Progenitor cell of endocrine pancreas (in vitro differentiated cells): ENCODE measurements around the gene TMEM52. TPM values are rescaled to one million over a fixed set of nuclear protein-coding genes. Genes with fewer than 3 reads are reported as not detected.
A peak's percentile ranks its signal among the peaks of the same experiment; 100 is the strongest.

ENCODE experiments used
- DNase-seq: peaks from one replicate; pipeline ENCODE4 v3.0.0; 2021; ENCODE audit warnings: low spot score; ENCODE audit not compliant: unreplicated experiment
- H3K27ac Mint-ChIP-seq: 2 replicates; pipeline ENCODE4 v1.8.0; 2021; ENCODE audit warnings: mild to moderate bottlenecking, moderate library complexity, mixed read lengths
- H3K27me3 Mint-ChIP-seq: 2 replicates; pipeline ENCODE4 v1.8.0; 2021; ENCODE audit warnings: mixed read lengths
- H3K36me3 Mint-ChIP-seq: 2 replicates; pipeline ENCODE4 v1.8.0; 2022; ENCODE audit warnings: mixed read lengths; ENCODE audit not compliant: insufficient read depth
- H3K4me1 Mint-ChIP-seq: 2 replicates; pipeline ENCODE4 v1.8.0; 2021; ENCODE audit warnings: low read depth, mixed read lengths
- H3K4me3 Mint-ChIP-seq: 2 replicates; pipeline ENCODE4 v1.8.0; 2021; ENCODE audit warnings: low read depth, mild to moderate bottlenecking, moderate library complexity, mixed read lengths
- H3K9me3 Mint-ChIP-seq: 2 replicates; pipeline ENCODE4 v1.8.0; 2021; ENCODE audit warnings: low read depth, mixed read lengths
- total RNA-seq: library from RNA; stranded (reverse); gene quantifications from 2 replicates; pipeline ENCODE4 v1.2.1, GENCODE V29; 2021
- TF ChIP-seq, protein P1 (sequence below): fragments of 200-600 bp; sonication (generic); IDR thresholded peaks from one replicate; pipeline ENCODE4 v1.5.0; 2021; ENCODE audit warnings: antibody characterized with exemption, mild to moderate bottlenecking; ENCODE audit not compliant: unreplicated experiment

Gene TMEM52
- total RNA-seq, 1 donor from 2014 or later: 1.9 TPM

DNA sequence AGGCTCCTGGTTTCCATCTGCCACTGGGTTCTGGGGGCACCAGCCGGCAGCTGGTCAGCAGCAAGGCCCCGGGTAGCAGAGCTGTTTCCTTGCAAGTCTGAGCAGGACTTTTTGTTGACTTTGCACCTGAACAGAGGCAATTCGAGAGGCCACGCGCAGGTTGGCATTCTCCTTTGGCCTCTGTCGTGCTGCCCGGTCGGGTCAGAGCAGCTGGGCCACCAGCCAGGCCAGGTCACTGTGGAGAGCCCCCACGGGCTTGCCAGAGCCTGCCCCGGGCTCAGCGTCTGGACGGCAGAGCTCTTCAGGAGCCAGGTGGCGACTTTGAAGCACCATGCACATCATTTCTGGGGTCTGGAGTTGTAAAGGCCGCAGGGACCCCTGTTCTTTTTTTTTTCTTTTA, 28.4 kb upstream of the TMEM52 start:
- H3K27ac Mint-ChIP-seq: no peak overlapping the region
- peaks cover 14% of the 10 kb centered on the region for H3K27me3 Mint-ChIP-seq
- H3K4me1 Mint-ChIP-seq: peaks cover 2% of the 10 kb centered on the region
- H3K4me3 Mint-ChIP-seq: no peak overlapping the region
- TF ChIP-seq, protein P1, sequence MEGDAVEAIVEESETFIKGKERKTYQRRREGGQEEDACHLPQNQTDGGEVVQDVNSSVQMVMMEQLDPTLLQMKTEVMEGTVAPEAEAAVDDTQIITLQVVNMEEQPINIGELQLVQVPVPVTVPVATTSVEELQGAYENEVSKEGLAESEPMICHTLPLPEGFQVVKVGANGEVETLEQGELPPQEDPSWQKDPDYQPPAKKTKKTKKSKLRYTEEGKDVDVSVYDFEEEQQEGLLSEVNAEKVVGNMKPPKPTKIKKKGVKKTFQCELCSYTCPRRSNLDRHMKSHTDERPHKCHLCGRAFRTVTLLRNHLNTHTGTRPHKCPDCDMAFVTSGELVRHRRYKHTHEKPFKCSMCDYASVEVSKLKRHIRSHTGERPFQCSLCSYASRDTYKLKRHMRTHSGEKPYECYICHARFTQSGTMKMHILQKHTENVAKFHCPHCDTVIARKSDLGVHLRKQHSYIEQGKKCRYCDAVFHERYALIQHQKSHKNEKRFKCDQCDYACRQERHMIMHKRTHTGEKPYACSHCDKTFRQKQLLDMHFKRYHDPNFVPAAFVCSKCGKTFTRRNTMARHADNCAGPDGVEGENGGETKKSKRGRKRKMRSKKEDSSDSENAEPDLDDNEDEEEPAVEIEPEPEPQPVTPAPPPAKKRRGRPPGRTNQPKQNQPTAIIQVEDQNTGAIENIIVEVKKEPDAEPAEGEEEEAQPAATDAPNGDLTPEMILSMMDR: no peak
- no peaks in the 10 kb centered on the region for H3K36me3 Mint-ChIP-seq
- no peak for DNase-seq
- no peaks in the 10 kb centered on the region for H3K9me3 Mint-ChIP-seq

DNA sequence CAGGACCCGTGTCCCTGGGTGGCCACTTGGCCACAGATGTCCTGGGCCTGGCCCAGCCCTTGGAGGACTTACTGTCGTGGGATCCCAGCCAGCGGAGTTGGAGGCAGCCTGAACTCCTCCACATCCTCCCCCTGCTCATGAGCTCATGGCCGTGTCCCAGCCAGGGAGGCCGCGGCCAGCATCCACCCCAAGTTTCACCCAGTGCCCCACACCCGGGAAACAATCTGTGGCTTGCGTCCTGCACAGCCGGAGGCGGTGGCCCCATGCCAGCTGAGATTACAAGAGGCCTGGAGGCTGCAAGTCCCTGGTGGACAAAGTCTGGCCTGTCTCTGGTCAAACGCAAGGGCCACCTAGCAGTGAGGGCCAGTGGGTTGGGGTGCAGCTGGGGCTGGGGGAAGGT, 27.5 kb upstream of the TMEM52 start:
- H3K9me3 Mint-ChIP-seq: no peaks in the 10 kb centered on the region
- H3K4me1 Mint-ChIP-seq: peaks cover 2% of the 10 kb centered on the region
- TF ChIP-seq, protein P1: no peak
- no peak for DNase-seq
- H3K4me3 Mint-ChIP-seq: no peak overlapping the region
- H3K27me3 Mint-ChIP-seq: peaks cover 16% of the 10 kb centered on the region
- H3K36me3 Mint-ChIP-seq: no peaks in the 10 kb centered on the region
- H3K27ac Mint-ChIP-seq: no peak overlapping the region

DNA sequence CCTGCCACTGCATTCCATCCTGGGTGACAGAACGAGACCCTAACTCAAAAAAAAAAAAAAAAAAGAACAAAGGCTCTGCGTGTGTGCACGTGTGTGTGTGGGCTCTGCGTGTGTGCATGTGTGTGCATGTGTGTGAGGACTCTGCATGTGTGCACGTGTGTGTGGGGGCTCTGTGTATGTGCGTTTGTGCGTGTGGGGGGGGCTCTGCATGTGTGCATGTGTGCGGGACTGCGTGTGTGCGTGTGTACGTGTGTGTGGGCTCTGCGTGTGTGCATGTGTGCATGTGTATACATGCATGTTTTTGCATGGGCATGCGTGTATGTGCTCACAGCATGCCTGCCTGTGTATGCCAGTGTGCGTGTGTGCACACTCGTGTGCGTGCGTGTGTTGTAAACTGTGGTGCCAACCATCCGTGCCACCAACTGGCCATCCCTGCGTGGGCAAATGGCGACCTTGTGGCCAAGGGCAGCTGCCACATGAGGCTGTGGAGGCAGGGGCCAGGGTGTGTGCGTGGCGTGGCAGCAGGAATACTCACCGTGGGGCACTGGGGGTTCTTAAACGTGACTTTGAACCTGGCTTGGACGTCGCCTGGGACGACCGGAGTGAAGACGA, 26.8 kb upstream of the TMEM52 start:
- no peaks in the 10 kb centered on the region for H3K9me3 Mint-ChIP-seq
- DNase-seq: no peak
- H3K27ac Mint-ChIP-seq: no peak overlapping the region
- peaks cover 2% of the 10 kb centered on the region for H3K4me1 Mint-ChIP-seq
- H3K27me3 Mint-ChIP-seq: peaks cover 20% of the 10 kb centered on the region
- no peaks in the 10 kb centered on the region for H3K36me3 Mint-ChIP-seq
- TF ChIP-seq, protein P1: no peak
- no peak overlapping the region for H3K4me3 Mint-ChIP-seq

DNA sequence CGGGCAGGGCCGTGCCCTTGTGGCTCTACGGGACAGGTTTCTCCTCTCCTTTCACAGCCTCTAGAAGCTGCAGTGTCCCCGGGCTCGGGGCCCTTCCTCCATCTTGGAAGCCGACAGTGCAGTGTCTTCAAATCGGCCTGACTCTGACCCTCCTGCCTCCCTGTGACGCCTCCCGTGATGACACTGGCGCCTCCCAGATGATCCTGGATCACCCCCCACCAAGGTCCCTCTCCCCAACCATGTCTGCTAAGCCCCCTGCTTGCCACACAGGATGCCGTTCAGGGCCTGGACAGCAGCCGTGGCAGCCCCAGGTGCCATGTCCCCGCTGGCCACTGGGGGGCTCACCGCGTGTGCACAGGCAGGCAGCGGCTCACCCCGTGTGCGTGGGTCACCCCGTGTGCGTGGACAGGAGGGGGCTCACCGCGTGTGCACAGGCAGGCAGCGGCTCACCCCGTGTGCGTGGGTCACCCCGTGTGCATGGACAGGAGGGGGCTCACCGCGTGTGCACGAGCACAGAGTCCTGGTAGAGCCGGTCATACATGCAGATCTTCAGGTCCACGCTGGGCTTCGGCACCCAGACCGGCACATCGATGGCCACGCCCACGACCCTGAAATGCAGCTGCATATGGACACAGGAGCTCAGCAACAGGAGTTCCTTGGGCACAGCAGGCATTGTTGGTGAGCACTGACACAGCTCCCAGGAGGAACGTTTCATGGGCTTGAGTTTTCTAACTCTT, 24.9 kb upstream of the TMEM52 start:
- H3K27ac Mint-ChIP-seq: no peak overlapping the region
- DNase-seq: peak; percentile 72
- H3K4me3 Mint-ChIP-seq: peak overlapping the region; percentile 53
- peaks cover 11% of the 10 kb centered on the region for H3K27me3 Mint-ChIP-seq
- no peaks in the 10 kb centered on the region for H3K36me3 Mint-ChIP-seq
- TF ChIP-seq, protein P1: peak; percentile 97
- no peaks in the 10 kb centered on the region for H3K9me3 Mint-ChIP-seq
- H3K4me1 Mint-ChIP-seq: peaks cover 2% of the 10 kb centered on the region

DNA sequence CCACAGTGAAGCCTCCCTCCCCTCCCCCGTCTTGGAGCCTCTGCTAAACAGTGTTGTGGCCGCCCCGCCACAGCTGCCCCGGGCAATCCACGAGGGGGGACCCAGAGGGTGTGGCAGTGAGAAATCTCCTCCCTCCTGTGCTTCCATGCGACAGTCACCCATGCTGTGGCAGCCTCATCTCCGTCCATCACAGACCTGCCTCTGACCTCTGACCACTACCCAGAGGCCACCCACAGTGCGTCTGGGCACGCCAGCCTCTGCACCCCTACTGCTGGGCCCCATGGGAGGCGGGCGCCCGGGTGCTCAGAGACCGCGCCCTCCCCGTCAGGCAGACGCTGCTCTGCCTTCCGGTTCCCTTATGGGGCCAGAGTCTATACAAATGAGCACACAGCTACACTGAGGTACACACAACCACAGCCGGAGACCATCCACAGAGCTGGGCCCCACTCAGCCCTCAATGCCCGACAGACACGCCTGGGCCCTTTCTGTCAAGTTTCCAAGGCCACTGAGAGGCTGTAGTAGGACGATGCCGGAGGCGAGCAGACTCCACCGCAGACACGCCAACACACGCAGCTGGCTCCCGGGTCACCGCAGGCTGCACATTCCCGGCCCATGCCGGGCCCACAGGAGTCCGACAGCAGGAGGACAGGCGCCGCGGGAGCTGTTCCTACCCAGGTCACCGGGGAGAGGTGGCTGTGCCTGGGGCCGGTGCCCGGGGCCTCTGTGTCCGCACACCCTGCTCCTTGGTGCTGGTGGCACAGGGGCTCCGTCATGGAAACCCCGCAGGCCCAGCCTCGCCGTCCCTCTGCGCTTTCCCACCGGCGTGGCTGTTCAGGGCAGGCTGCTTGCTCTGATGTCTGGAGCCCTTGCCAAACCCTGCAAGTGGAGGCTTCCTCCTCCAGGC, 23.9 kb upstream of the TMEM52 start:
- TF ChIP-seq, protein P1: no peak
- DNase-seq: no peak
- H3K27me3 Mint-ChIP-seq: peaks cover 8% of the 10 kb centered on the region
- H3K4me1 Mint-ChIP-seq: peaks cover 2% of the 10 kb centered on the region
- no peak overlapping the region for H3K27ac Mint-ChIP-seq
- H3K36me3 Mint-ChIP-seq: no peaks in the 10 kb centered on the region
- no peaks in the 10 kb centered on the region for H3K9me3 Mint-ChIP-seq
- no peak overlapping the region for H3K4me3 Mint-ChIP-seq
